HG03342 (cell line): ENCODE results near the gene HOXC4.
"Not testable (repeated sequence)": the region's sequence is repeated elsewhere in the genome, so short reads cannot be mapped to it uniquely, and the experiment has no call there.

Source experiments
- ATAC-seq: cut with Tn5 transposase; IDR thresholded peaks from one replicate; pipeline ENCODE4 v1.9.1; 2021; ENCODE audit warnings: mild to moderate bottlenecking, moderate library complexity; ENCODE audit not compliant: unreplicated experiment

HOXC4 gene

GRCh38 chr12:54081581-54082396 lies 28.2 kb downstream of the HOXC4 start:
- ATAC-seq: not testable (repeated sequence)

DNA sequence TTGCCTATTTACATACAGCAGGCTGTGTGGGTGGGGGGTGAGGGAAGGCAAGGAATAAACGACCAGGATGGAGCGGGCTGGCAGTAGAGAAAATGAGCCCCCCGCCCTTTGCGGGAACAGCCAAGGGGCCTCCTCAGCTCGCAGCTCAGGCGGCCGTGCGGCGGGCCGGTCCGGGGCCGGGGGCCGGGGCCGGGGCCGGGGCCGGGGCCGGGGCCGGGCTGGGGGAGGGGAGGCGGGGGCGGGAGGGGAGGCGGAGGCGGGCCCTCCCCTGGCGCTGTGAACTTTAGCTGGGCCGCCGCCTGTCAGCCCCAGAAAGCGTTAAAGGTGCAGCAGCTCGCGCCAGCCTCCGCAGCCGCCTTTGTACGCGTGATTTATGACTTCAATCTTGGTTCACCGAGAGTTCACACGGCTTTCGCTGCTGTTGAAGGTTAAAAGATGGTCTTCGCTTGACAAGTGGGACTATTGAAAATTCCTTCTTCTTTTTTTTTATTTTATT lies 28.8 kb downstream of the HOXC4 start:
- ATAC-seq: no peak

DNA sequence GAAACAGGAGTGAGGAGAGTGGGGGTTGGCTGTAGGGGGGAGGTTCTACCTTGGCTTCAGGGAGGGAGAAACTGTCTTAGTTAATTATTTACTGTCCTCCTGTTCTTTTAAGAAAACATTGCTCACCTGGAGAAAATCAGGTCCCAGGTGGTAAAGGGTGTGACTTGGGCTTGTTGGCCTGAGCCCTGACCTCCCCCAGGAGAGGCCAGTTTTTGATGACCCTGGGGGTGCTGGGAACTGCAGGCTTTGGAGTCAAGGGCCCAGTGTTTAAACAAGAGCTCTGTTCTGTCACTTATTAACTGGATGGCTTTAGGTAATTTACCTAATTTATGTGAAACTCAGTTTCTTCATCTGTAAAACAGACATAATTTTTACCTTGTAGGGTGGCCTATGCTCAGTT lies 34.4 kb downstream of the HOXC4 start:
- not testable (repeated sequence) for ATAC-seq

- not testable (repeated sequence) for ATAC-seq
Observed at GRCh38 chr12:54089465-54089864, 35.8 kb downstream of the HOXC4 start.

GRCh38 chr12:54090312-54090711 lies 36.7 kb downstream of the HOXC4 start:
- not testable (repeated sequence) for ATAC-seq

DNA sequence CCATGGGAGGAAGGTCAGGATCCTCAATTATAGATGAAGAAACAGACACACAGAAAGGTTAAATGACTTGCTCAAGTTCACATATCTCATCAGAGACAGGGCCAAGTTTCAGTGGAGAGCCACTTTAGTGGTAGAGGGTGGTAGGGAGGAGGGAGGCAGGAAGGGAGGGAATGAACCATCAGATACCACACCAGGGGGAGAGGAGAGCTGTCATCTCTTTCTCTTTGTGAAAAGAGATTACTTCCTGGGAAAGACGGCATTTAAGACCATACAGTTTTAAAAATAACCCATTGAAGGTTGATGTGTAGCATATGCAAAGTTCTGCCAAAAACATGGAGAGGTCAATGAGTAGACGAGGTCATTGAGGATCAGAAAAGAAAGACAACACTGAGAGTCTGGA lies 39.3 kb downstream of the HOXC4 start:
- ATAC-seq: not testable (repeated sequence)

GRCh38 chr12:54095928-54096327 lies 42.3 kb downstream of the HOXC4 start:
- ATAC-seq: not testable (repeated sequence)

- ATAC-seq: not testable (repeated sequence)
Observed at GRCh38 chr12:54098644-54099043, 45.0 kb downstream of the HOXC4 start.

- not testable (repeated sequence) for ATAC-seq
Observed at GRCh38 chr12:54100588-54100987, 47.0 kb downstream of the HOXC4 start.

DNA sequence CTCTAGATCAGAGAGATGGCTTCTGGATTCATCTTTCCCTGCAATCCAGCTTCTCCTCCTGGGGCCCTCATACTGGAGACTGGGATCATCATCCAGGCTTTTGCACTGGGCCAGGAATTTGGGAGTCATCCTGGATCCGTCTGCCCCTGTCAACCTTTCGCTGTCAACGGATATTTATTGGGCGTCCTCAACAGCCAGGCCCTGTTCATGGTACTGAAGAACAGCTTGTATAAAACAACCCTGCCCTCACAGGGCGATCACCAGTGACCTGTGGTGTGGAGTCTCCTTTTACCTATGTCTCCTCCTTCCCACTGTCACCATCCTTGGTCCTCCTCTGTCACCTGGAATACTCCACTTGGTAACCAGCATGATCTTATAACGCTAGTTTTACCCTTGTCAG lies 48.6 kb downstream of the HOXC4 start:
- not testable (repeated sequence) for ATAC-seq

DNA sequence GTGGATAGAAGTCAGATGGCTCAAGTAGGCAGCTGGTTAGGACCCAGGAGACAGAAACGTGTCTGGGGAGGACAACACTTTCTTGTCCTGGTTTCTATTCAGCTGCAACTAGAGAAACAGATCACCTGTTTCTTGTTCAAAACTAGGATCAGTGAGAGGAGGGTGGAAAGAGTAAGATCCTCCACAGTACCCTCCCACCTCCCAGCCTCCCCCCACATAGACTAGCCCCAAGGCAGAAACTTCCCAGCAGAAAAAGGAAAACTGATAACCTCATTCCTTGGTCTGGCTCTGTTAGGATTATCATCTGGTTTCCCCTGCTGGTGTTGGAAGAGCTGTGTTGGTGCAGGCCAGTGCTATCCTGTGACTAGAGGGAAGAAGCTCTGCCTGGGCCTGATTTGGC lies 50.2 kb downstream of the HOXC4 start:
- ATAC-seq: not testable (repeated sequence)
